Dermis microvascular lymphatic vessel endothelial cell (primary cell): Measurements from ENCODE around the gene TIE1. TPM values are rescaled to one million over a fixed set of nuclear protein-coding genes. Genes with fewer than 3 reads are reported as not detected.

Experiments
- DNase-seq, 2 donors: peaks; one replicate each; pipeline versions ENCODE4 v3.0.0 to v3.0.0-alpha.2; 2010; ENCODE audit warnings: low read depth in 2 of 2
- total RNA-seq: library from RNA; depleted of rRNA; stranded (reverse); fragments of >200 nt; gene quantifications from 2 replicates; pipeline ENCODE4 v1.2.1, GENCODE V29; 2014

The TIE1 gene
- total RNA-seq, 1 donor from 2014 or later: 667 TPM

GRCh38 chr1:43337588-43337987 lies 36.8 kb downstream of the TIE1 start, which contains the start of gene MPL:
MPL (plus strand) TSS chr1:43337818; CDS start chr1:43337849, 31 bp downstream.
- no peak for DNase-seq

- no peak for DNase-seq
Measured at GRCh38 chr1:43338001-43338400, 37.2 kb downstream of the TIE1 start.

- no peak for DNase-seq
Measured at GRCh38 chr1:43339584-43340232, 38.9 kb downstream of the TIE1 start.

- DNase-seq: no peak
Measured at GRCh38 chr1:43340559-43340958, 39.8 kb downstream of the TIE1 start.

- DNase-seq: peak; percentile 85 to 91
Measured at GRCh38 chr1:43344267-43344850, 43.6 kb downstream of the TIE1 start.

GRCh38 chr1:43345120-43345519 lies 44.3 kb downstream of the TIE1 start:
- peak in 1 of 2 donors; percentile 60 for DNase-seq

GRCh38 chr1:43346636-43347035 lies 45.9 kb downstream of the TIE1 start:
- DNase-seq: no peak

GRCh38 chr1:43348343-43348808 lies 47.6 kb downstream of the TIE1 start:
- no peak for DNase-seq

GRCh38 chr1:43348809-43349593 lies 48.2 kb downstream of the TIE1 start:
- peak in 1 of 2 donors; percentile 73 for DNase-seq

GRCh38 chr1:43349594-43350306 lies 49.0 kb downstream of the TIE1 start:
- DNase-seq: no peak

GRCh38 chr1:43350976-43351375 lies 50.2 kb downstream of the TIE1 start:
- DNase-seq: no peak

GRCh38 chr1:43351421-43352350 lies 50.9 kb downstream of the TIE1 start:
- no peak for DNase-seq

GRCh38 chr1:43352351-43352705 lies 51.5 kb downstream of the TIE1 start:
- no peak for DNase-seq

GRCh38 chr1:43352881-43353280 lies 52.1 kb downstream of the TIE1 start:
- no peak for DNase-seq

- DNase-seq: no peak
Measured at GRCh38 chr1:43354471-43354870, 53.7 kb downstream of the TIE1 start.

GRCh38 chr1:43354936-43355335 lies 54.2 kb downstream of the TIE1 start:
- DNase-seq: no peak

- DNase-seq: no peak
Measured at GRCh38 chr1:43357251-43357650, 56.5 kb downstream of the TIE1 start.

- DNase-seq: peak in 1 of 2 donors; percentile 60
Measured at GRCh38 chr1:43358121-43358745, 57.5 kb downstream of the TIE1 start.

GRCh38 chr1:43358746-43359693 lies 58.2 kb downstream of the TIE1 start, which contains the start of gene CDC20:
CDC20 (plus strand) TSS chr1:43358981; CDS start chr1:43359216, 235 bp downstream.
- DNase-seq: peak; percentile 88 to 96
